22Rv1 (cell line): ENCODE measurements around the gene SUPT3H.

ENCODE experiments used
- ZFX ChIP-seq: fragments of 450-650 bp; IDR thresholded peaks from 2 replicates; pipeline ENCODE4 v1.6.1; 2017; ENCODE audit warnings: antibody characterized with exemption, borderline replicate concordance
- TF ChIP-seq, protein P1 (sequence below): fragments of 450-650 bp; IDR thresholded peaks from 2 replicates; pipeline ENCODE4 v1.5.1; 2017; ENCODE audit warnings: mild to moderate bottlenecking

DNA sequence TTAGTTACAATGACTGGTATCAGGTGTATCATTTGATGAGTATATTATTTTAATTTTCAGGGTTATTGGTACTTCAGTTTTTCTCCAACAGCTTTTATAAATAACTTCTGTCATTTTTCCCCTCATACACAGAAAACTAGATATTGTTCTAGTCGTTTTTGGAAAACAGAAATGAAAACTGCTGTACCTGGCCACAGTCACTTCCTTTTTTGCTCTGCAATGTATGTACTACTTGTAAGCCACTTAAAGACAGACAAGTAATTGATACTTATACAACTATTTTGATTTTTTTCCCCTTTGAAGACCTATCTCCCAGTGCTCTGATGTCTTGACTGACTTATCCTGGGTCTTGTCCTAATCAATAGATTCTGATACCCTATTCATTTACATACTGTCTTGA lies 268.2 kb downstream of the SUPT3H start:
- TF ChIP-seq, protein P1, sequence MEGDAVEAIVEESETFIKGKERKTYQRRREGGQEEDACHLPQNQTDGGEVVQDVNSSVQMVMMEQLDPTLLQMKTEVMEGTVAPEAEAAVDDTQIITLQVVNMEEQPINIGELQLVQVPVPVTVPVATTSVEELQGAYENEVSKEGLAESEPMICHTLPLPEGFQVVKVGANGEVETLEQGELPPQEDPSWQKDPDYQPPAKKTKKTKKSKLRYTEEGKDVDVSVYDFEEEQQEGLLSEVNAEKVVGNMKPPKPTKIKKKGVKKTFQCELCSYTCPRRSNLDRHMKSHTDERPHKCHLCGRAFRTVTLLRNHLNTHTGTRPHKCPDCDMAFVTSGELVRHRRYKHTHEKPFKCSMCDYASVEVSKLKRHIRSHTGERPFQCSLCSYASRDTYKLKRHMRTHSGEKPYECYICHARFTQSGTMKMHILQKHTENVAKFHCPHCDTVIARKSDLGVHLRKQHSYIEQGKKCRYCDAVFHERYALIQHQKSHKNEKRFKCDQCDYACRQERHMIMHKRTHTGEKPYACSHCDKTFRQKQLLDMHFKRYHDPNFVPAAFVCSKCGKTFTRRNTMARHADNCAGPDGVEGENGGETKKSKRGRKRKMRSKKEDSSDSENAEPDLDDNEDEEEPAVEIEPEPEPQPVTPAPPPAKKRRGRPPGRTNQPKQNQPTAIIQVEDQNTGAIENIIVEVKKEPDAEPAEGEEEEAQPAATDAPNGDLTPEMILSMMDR: no peak
- TF ChIP-seq ZFX: no peak
